HepG2 (cell line): ENCODE measurements around the gene RTP5. TPM values are rescaled to one million over a fixed set of nuclear protein-coding genes. Genes with fewer than 3 reads are reported as not detected.

Experiments used
- CAMTA2 ChIP-seq: sonication (generic); formaldehyde crosslinking; IDR thresholded peaks from 2 replicates; pipeline ENCODE4 v1.4.0; 2020; ENCODE audit warnings: mild to moderate bottlenecking, missing genetic modification reagents, borderline replicate concordance
- DR1 ChIP-seq: sonication (generic); formaldehyde crosslinking; IDR thresholded peaks from 2 replicates; pipeline ENCODE4 v1.8.0; 2021; ENCODE audit warnings: mild to moderate bottlenecking, missing genetic modification reagents, inconsistent platforms
- GABPB1 ChIP-seq: IDR thresholded peaks from 2 replicates; pipeline ENCODE4 v1.6.1; 2016; ENCODE audit warnings: mild to moderate bottlenecking, missing genetic modification reagents, moderate library complexity, missing compliant biosample characterization
- HOXA7 ChIP-seq: sonication (generic); formaldehyde crosslinking; IDR thresholded peaks from 2 replicates; pipeline ENCODE4 v1.8.1; 2022; ENCODE audit warnings: mild to moderate bottlenecking, missing genetic modification reagents, moderate library complexity
- KLF11 ChIP-seq: IDR thresholded peaks from 2 replicates; pipeline ENCODE4 v1.6.1; 2016; ENCODE audit warnings: missing compliant biosample characterization
- KMT2A ChIP-seq: sonication (generic); formaldehyde crosslinking; IDR thresholded peaks from 2 replicates; pipeline ENCODE4 v1.4.0; 2020; ENCODE audit warnings: missing genetic modification reagents
- NBN ChIP-seq: fragments of 450-650 bp; conservative IDR thresholded peaks from 2 replicates; pipeline ENCODE4 v1.6.1; 2017
- NFRKB ChIP-seq: fragments of 450-650 bp; IDR thresholded peaks from 2 replicates; pipeline ENCODE4 v1.6.1; 2017
- NR2F2 ChIP-seq: IDR thresholded peaks from 2 replicates; pipeline ENCODE4 v1.6.1; 2012; ENCODE audit warnings: low read depth, inconsistent platforms, borderline replicate concordance
- NR3C1 ChIP-seq: sonication (generic); formaldehyde crosslinking; IDR thresholded peaks from 2 replicates; pipeline ENCODE4 v1.4.0; 2020; ENCODE audit warnings: missing genetic modification reagents
- ZNF557 ChIP-seq: sonication (generic); formaldehyde crosslinking; IDR thresholded peaks from 2 replicates; pipeline ENCODE4 v1.4.0; 2020; ENCODE audit warnings: missing genetic modification reagents
- ZNF883 ChIP-seq: sonication (generic); formaldehyde crosslinking; IDR thresholded peaks from 2 replicates; pipeline ENCODE4 v1.5.1; 2020; ENCODE audit warnings: mild to moderate bottlenecking, missing genetic modification reagents; ENCODE audit errors: not compliant biosample characterization
- polyA plus RNA-seq, 8 experiments: library from polyadenylated mRNA; depleted of rRNA in 3 of 8; stranded (reverse) in 7 of 8; unstranded in 1 of 8; fragments of >200 nt; fragmentation: Illumina TruSeq in 4 of 8; extraction: Trizol in 4 of 8; gene quantifications; 2 replicates each; pipeline versions ENCODE4 v1.2.1 to v1.2.3, GENCODE V29; 2011 to 2016; ENCODE audit warnings: low read depth in 4 of 8, missing spikeins in 1 of 8, mixed read lengths in 1 of 8; ENCODE audit not compliant: insufficient read depth in 1 of 8
- total RNA-seq, 5 experiments: library from RNA; depleted of rRNA; stranded (reverse); fragments of >200 nt; fragmentation: Illumina TruSeq; extraction: Trizol; gene quantifications; 2 replicates each; pipeline ENCODE4 v1.2.3, GENCODE V29; 2016; ENCODE audit warnings: low read depth in 1 of 5
- TF ChIP-seq, protein P1 (sequence below): fragments of 450-650 bp; IDR thresholded peaks from 2 replicates; pipeline ENCODE4 v1.6.1; 2016
- TF ChIP-seq, protein P2 (sequence below): sonication (generic); formaldehyde crosslinking; IDR thresholded peaks from 2 replicates; pipeline ENCODE4 v1.5.1; 2020; ENCODE audit warnings: missing genetic modification reagents, mild to moderate bottlenecking, borderline replicate concordance
- TF ChIP-seq, protein P3 (sequence below): sonication (generic); formaldehyde crosslinking; IDR thresholded peaks from 2 replicates; pipeline ENCODE4 v1.4.0; 2020; ENCODE audit warnings: mild to moderate bottlenecking, missing genetic modification reagents, borderline replicate concordance
- TF ChIP-seq, protein P4 (sequence below): sonication (generic); formaldehyde crosslinking; IDR thresholded peaks from 2 replicates; pipeline ENCODE4 v1.4.0; 2020; ENCODE audit warnings: missing genetic modification reagents
- TF ChIP-seq, protein P5 (sequence below): sonication (generic); formaldehyde crosslinking; IDR thresholded peaks from 2 replicates; pipeline ENCODE4 v1.8.0; 2022; ENCODE audit warnings: low read depth, missing genetic modification reagents
- TF ChIP-seq, protein P6 (sequence below): sonication (generic); formaldehyde crosslinking; IDR thresholded peaks from 2 replicates; pipeline ENCODE4 v1.5.1; 2020; ENCODE audit warnings: mild to moderate bottlenecking, missing genetic modification reagents, moderate library complexity

Gene RTP5
- total and polyA plus RNA-seq, 2 of the 13 experiments (the other 11 are each of a cell fraction or from before 2014, with no cell fraction given), result not detected

DNA sequence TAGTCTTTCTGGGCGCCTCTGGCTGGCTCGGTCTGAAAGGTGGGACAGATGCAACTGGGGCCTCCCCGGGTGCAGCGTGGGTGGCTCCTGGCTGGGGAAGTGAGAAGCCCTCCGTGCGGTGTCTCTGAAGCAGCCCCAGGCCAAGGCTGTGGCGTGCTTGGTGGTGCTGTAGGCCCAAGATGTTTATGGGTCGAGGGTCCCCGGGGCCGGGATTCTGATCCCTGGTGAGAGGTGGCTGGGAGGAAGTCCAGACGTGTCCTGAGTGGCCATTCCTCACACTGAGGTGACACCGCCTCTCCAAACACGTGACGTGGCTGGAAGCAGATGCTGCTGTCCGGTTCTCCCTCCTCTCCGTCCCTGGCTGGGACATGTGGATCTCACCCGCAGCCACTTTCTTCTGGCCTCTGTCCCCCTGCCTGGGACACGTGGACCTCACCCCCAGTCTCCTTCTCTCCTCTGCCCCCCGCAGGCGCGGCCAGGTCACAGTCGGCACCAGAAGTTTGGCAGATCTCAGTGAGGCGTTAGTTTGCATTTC lies 12.6 kb downstream of the RTP5 start (continued):
- TF ChIP-seq, protein P1, sequence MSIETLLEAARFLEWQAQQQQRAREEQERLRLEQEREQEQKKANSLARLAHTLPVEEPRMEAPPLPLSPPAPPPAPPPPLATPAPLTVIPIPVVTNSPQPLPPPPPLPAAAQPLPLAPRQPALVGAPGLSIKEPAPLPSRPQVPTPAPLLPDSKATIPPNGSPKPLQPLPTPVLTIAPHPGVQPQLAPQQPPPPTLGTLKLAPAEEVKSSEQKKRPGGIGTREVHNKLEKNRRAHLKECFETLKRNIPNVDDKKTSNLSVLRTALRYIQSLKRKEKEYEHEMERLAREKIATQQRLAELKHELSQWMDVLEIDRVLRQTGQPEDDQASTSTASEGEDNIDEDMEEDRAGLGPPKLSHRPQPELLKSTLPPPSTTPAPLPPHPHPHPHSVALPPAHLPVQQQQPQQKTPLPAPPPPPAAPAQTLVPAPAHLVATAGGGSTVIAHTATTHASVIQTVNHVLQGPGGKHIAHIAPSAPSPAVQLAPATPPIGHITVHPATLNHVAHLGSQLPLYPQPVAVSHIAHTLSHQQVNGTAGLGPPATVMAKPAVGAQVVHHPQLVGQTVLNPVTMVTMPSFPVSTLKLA, result peak; percentile 33; the same call in 1 of the 2 replicates
- TF ChIP-seq, protein P2, sequence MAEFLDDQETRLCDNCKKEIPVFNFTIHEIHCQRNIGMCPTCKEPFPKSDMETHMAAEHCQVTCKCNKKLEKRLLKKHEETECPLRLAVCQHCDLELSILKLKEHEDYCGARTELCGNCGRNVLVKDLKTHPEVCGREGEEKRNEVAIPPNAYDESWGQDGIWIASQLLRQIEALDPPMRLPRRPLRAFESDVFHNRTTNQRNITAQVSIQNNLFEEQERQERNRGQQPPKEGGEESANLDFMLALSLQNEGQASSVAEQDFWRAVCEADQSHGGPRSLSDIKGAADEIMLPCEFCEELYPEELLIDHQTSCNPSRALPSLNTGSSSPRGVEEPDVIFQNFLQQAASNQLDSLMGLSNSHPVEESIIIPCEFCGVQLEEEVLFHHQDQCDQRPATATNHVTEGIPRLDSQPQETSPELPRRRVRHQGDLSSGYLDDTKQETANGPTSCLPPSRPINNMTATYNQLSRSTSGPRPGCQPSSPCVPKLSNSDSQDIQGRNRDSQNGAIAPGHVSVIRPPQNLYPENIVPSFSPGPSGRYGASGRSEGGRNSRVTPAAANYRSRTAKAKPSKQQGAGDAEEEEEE (CRISPR knock-in tag), result no peak
- TF ChIP-seq CAMTA2, result no peak
- no peak for TF ChIP-seq NFRKB
- no peak for TF ChIP-seq ZNF557 (CRISPR knock-in tag)
- TF ChIP-seq NBN, result no peak
- no peak for TF ChIP-seq KLF11 (CRISPR knock-in tag)
- TF ChIP-seq, protein P3, sequence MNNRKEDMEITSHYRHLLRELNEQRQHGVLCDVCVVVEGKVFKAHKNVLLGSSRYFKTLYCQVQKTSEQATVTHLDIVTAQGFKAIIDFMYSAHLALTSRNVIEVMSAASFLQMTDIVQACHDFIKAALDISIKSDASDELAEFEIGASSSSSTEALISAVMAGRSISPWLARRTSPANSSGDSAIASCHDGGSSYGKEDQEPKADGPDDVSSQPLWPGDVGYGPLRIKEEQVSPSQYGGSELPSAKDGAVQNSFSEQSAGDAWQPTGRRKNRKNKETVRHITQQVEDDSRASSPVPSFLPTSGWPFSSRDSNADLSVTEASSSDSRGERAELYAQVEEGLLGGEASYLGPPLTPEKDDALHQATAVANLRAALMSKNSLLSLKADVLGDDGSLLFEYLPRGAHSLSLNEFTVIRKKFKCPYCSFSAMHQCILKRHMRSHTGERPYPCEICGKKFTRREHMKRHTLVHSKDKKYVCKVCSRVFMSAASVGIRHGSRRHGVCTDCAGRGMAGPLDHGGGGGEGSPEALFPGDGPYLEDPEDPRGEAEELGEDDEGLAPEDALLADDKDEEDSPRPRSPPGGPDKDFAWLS, result no peak
- no peak for TF ChIP-seq DR1 (CRISPR knock-in tag)
- peak; percentile 51; the same call in 1 of the 2 replicates for TF ChIP-seq GABPB1 (CRISPR knock-in tag)
- TF ChIP-seq KMT2A, result no peak
- TF ChIP-seq, protein P4, sequence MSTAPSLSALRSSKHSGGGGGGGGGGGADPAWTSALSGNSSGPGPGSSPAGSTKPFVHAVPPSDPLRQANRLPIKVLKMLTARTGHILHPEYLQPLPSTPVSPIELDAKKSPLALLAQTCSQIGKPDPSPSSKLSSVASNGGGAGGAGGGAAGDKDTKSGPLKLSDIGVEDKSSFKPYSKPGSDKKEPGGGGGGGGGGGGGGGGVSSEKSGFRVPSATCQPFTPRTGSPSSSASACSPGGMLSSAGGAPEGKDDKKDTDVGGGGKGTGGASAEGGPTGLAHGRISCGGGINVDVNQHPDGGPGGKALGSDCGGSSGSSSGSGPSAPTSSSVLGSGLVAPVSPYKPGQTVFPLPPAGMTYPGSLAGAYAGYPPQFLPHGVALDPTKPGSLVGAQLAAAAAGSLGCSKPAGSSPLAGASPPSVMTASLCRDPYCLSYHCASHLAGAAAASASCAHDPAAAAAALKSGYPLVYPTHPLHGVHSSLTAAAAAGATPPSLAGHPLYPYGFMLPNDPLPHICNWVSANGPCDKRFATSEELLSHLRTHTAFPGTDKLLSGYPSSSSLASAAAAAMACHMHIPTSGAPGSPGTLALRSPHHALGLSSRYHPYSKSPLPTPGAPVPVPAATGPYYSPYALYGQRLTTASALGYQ (CRISPR knock-in tag), result no peak
- TF ChIP-seq ZNF883, result no peak
- TF ChIP-seq, protein P5, sequence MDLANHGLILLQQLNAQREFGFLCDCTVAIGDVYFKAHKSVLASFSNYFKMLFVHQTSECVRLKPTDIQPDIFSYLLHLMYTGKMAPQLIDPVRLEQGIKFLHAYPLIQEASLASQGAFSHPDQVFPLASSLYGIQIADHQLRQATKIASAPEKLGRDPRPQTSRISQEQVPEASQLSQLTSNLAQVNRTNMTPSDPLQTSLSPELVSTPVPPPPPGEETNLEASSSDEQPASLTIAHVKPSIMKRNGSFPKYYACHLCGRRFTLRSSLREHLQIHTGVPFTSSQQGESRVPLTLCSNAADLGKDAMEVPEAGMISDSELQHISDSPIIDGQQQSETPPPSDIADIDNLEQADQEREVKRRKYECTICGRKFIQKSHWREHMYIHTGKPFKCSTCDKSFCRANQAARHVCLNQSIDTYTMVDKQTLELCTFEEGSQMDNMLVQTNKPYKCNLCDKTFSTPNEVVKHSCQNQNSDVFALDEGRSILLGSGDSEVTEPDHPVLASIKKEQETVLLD (CRISPR knock-in tag), result no peak
- TF ChIP-seq NR2F2, result no peak
- no peak for TF ChIP-seq HOXA7 (CRISPR knock-in tag)
- TF ChIP-seq NR3C1 (CRISPR knock-in tag), result no peak
- TF ChIP-seq, protein P6, sequence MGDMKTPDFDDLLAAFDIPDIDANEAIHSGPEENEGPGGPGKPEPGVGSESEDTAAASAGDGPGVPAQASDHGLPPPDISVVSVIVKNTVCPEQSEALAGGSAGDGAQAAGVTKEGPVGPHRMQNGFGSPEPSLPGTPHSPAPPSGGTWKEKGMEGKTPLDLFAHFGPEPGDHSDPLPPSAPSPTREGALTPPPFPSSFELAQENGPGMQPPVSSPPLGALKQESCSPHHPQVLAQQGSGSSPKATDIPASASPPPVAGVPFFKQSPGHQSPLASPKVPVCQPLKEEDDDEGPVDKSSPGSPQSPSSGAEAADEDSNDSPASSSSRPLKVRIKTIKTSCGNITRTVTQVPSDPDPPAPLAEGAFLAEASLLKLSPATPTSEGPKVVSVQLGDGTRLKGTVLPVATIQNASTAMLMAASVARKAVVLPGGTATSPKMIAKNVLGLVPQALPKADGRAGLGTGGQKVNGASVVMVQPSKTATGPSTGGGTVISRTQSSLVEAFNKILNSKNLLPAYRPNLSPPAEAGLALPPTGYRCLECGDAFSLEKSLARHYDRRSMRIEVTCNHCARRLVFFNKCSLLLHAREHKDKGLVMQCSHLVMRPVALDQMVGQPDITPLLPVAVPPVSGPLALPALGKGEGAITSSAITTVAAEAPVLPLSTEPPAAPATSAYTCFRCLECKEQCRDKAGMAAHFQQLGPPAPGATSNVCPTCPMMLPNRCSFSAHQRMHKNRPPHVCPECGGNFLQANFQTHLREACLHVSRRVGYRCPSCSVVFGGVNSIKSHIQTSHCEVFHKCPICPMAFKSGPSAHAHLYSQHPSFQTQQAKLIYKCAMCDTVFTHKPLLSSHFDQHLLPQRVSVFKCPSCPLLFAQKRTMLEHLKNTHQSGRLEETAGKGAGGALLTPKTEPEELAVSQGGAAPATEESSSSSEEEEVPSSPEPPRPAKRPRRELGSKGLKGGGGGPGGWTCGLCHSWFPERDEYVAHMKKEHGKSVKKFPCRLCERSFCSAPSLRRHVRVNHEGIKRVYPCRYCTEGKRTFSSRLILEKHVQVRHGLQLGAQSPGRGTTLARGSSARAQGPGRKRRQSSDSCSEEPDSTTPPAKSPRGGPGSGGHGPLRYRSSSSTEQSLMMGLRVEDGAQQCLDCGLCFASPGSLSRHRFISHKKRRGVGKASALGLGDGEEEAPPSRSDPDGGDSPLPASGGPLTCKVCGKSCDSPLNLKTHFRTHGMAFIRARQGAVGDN (CRISPR knock-in tag), result peak; percentile 58
